ENCODE data around the gene MAGI2. TPM values are rescaled to one million over a fixed set of nuclear protein-coding genes. Genes with fewer than 3 reads are reported as not detected.
"Not testable (repeated sequence)": the region's sequence is repeated elsewhere in the genome, so short reads cannot be mapped to it uniquely, and the experiment has no call there.

The MAGI2 gene
- total RNA-seq, 1 donor from 2014 or later, result 51.3 TPM

DNA sequence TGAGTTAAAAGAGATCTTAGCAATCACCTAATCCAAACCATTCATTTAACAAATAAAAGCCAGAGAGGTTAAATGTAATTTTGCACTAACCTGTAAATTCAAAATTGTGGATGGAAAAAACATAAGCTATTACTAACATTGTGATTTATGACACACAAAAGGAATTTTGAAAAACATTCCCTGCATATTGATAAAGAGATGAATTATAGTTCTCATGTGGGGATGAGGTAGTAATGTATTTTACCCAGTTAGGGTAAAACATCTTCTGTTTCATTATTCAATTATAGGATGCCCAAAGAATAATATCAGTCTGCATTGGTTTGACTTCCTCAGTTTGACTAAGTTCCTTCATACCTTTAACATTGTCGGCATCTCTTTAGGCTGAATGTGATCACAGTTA lies 1093.6 kb downstream of the MAGI2 start:
- ATAC-seq (no peak), DNase-seq (ENCODE audit: low spot score) (no peak)
- intact Hi-C loops (cut with DNase I), result no loop called here

- no peak for ATAC-seq
- DNase-seq (ENCODE audit: low spot score), result no peak
- intact Hi-C loops (cut with DNase I), result no loop called here
Observed at GRCh38 chr7:78357709-78358108, 1095.8 kb downstream of the MAGI2 start.

DNA sequence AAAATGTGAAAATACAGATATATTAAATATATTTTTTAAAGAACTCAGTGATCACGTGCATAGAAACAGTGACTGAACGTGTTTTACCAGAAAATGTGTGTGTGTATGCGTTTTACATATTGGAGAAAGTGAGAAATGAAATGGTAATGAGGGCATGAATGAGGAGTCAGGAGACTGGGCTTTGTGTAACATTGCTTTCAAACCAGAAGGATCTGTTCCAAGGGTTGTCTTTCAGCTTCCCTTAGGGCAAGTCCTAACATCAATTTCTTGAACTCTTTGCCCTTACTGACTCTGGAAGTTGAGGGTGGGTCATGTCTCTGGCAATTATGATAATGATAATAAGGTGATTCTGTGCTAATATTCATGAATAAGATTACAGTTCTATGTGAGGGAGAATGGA lies 1097.6 kb downstream of the MAGI2 start:
- DNase-seq (ENCODE audit: low spot score) (no peak), ATAC-seq (no peak)
- intact Hi-C loops (cut with DNase I), result no loop called here

DNA sequence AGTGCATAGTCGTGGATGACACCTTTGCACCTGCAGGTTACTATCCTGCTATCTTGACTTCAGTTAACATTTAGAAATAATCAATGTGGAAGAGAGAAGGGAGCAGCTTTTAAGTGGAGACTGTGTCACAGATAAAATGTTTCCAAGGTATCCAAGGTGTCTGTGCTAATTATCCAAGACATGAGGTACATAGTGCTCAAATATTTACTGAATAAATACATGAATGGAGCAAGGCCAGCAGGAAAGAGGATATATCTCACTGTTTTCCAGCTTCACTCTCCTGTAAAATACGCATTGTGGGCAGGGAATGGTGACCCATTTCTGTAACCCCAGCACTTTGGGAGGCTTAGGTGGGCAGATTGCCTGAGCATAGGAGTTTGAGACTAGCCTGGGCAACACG lies 1102.5 kb downstream of the MAGI2 start:
- intact Hi-C loops (cut with DNase I), result no loop called here
- ATAC-seq (no peak), DNase-seq (ENCODE audit: low spot score) (no peak)

DNA sequence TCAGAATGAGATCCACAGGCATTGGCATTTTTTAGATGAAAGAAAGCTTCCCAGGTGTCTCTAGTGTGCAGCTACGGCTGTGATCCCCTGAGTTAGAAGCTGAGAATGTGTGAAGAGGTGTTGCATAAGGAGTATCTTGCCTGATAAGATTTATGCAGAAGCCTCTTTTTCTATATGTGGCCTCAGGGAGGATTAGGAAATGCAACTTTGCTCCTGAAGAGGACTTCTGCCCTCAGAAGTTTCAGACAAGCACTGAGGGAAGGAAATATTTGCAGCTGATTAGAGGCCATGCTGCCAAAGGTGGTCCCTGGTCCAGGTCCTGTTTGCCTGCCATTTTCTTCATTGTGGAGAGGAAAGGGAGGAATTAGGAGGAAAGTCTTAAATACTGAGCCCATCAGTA lies 1103.1 kb downstream of the MAGI2 start:
- intact Hi-C loops (cut with DNase I), result no loop called here
- no peak for ATAC-seq

GRCh38 chr7:78346827-78347226 lies 1106.6 kb downstream of the MAGI2 start:
- intact Hi-C loops (cut with DNase I), result no loop called here
- ATAC-seq (no peak), DNase-seq (ENCODE audit: low spot score) (no peak)

More for the DNA sequence above, 1103.1 kb downstream of the MAGI2 start:
- no peak for DNase-seq (ENCODE audit: low spot score)

DNA sequence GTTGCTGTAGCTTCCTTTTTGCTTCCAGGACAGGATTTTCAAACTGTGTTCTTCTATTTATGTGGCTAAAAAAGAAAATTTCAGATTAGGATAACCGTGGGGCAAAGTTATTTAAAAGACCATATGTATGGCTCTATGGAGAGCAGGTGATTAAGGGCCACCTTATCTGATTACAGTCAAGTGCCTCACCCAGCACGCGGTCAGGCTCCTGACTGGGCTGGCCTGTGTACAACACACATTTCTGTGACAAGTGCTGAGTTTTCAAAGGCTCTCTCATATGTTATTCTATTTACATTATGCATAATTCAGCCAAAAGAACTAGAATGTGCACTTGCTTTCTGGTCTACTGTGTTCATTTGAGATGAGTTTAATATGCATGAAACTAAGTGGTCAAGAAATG lies 1107.5 kb downstream of the MAGI2 start:
- ATAC-seq (no peak), DNase-seq (ENCODE audit: low spot score) (no peak)
- intact Hi-C loops (cut with DNase I), result no loop called here

DNA sequence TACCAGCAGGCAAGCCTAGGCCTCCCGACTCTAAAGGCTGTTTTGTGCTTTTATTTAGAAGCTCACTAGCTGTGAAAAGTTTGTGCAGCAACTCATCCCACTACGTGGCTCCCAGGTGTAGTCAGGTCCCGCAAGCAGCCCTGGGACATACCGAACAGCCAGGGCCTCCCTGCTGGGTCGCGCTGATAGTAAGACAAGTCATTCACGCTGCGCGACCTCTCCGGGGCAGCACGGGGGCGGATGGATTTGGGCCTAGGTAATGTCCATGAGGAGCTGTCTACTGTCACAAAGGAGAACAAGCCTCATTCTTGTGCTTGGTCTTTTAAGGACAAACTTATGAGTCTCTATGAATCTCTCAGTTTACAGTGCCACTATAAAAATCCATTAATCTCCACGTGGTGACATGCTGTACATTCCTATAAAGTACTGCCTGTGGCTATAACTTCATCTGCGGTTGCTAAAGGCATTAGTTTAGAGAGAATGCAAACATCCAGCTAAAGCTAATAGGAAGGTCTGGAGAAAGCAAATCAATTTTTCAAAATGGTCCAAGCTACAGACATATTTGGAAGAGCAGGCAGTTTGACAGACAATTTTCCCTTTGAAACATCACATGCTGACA lies 1108.1 kb downstream of the MAGI2 start:
- DNase-seq (ENCODE audit: low spot score) (no peak), ATAC-seq (no peak)
- intact Hi-C loops (cut with DNase I), result no loop called here

GRCh38 chr7:78334426-78334825 lies 1119.0 kb downstream of the MAGI2 start:
- no peak for DNase-seq (ENCODE audit: low spot score)
- ATAC-seq, result no peak
- intact Hi-C loops (cut with DNase I), result no loop called here

GRCh38 chr7:78333530-78334425 lies 1119.7 kb downstream of the MAGI2 start:
- intact Hi-C loops (cut with DNase I), result no loop called here
- DNase-seq (ENCODE audit: low spot score) (no peak), ATAC-seq (no peak)

- intact Hi-C loops (cut with DNase I), result no loop called here
- ATAC-seq, result no peak
- DNase-seq (ENCODE audit: low spot score), result no peak
Observed at GRCh38 chr7:78329001-78329655, 1124.3 kb downstream of the MAGI2 start.

DNA sequence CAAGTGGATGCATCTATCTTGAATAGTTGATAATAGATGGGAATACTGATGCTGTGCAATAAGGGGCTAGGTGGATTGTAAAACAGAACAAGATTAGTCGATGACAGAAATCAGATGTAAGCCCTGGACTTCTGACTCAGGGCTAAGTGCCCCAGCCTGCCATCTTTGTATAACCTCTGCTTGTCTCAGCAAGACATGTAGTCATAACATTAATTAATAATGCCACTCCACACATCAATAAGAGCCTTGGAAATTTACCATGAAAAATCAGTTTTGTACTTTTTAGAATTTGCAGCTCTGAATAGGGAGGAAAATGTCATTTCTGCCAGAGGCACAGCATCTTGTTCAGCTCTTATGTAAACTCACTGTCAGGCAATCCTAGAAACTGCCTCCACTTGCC lies 1125.7 kb downstream of the MAGI2 start:
- intact Hi-C loops (cut with DNase I), result no loop called here
- ATAC-seq (no peak), DNase-seq (ENCODE audit: low spot score) (no peak)

- intact Hi-C loops (cut with DNase I), result no loop called here
- DNase-seq (ENCODE audit: low spot score) (no peak), ATAC-seq (no peak)
Observed at GRCh38 chr7:78326876-78327275, 1126.6 kb downstream of the MAGI2 start.

DNA sequence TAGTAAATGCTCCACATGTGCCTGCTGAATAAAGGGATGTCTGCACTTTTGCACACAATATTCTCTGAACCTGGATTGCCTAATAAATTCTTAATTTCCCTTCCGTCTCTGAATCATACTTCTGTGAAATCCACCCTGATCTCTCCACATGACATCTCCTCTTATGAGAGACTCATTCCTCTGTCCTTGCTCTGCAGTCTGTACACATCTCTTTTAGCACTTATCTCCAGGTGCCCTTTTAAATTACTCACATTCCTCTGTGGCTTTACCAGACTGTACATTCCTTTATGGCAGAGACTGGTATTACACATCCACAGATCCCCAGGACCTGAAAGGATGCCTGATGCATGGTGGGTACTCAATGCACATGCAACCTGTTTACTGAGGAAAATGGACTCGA lies 1127.3 kb downstream of the MAGI2 start:
- DNase-seq (ENCODE audit: low spot score) (no peak), ATAC-seq (no peak)
- intact Hi-C loops (cut with DNase I), result no loop called here

DNA sequence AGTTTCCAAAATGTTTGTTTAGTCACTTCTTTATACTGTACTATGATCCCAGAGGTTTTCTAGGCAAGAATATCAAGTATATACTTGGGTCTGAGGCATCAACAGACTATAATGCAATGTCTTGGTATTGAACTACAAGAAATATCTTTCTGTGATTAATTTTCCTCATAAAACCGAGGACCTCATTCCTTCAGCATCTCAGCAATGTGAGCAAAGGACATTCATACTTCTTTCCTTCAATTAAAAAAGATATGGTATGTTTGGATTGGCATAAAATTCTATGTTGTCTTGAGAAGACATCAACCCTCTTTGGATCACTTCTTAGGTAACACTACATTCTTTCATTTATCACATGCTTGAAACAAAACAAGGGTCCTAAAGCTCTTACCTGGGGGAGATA lies 1130.3 kb downstream of the MAGI2 start:
- intact Hi-C loops (cut with DNase I), result no loop called here
- ATAC-seq (no peak), DNase-seq (ENCODE audit: low spot score) (no peak)

- intact Hi-C loops (cut with DNase I); DNase-seq (ENCODE audit: low spot score); ATAC-seq: not testable (repeated sequence)
Observed at GRCh38 chr7:78322231-78322630, 1131.2 kb downstream of the MAGI2 start.

- ATAC-seq, result no peak
- intact Hi-C loops (cut with DNase I), result no loop called here
Observed at GRCh38 chr7:78317371-78317770, 1136.1 kb downstream of the MAGI2 start.

DNA sequence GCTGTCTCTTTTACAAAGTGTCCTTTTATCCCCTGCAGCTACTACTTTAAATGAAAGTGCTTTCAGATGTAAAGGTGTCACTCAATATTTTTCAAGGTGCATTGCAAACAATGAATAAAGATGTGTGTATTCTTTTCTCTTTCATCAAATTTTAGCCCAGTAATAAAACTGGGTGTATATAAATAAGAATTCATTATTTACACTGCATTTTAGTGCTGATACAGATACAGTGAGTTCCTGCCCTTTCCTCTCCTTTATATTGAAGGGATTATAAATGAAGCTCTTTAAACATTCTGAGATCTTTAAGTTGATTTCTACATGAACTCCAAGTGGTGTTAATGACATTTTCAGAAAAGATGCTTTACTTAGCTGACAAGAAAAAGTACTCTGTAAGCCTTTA lies 1137.4 kb downstream of the MAGI2 start:
- DNase-seq (ENCODE audit: low spot score), result no peak
- no peak for ATAC-seq
- intact Hi-C loops (cut with DNase I), result no loop called here

More at GRCh38 chr7:78317371-78317770, 1136.1 kb downstream of the MAGI2 start:
- no peak for DNase-seq (ENCODE audit: low spot score)

GRCh38 chr7:78315119-78315518 lies 1138.3 kb downstream of the MAGI2 start:
- DNase-seq (ENCODE audit: low spot score), result no peak
- no peak for ATAC-seq
- intact Hi-C loops (cut with DNase I), result no loop called here

- DNase-seq (ENCODE audit: low spot score) (no peak), ATAC-seq (no peak)
- intact Hi-C loops (cut with DNase I), result no loop called here
Observed at GRCh38 chr7:78311181-78311580, 1142.3 kb downstream of the MAGI2 start.
